NCI-H748 (cell line): Measurements from ENCODE around the gene TMEM59L.

Experiments used
- DNase-seq: peaks from one replicate; lab custom pipeline; 2025; ENCODE audit not compliant: unreplicated experiment; lab: John Stamatoyannopoulos, UW

TMEM59L gene

DNA sequence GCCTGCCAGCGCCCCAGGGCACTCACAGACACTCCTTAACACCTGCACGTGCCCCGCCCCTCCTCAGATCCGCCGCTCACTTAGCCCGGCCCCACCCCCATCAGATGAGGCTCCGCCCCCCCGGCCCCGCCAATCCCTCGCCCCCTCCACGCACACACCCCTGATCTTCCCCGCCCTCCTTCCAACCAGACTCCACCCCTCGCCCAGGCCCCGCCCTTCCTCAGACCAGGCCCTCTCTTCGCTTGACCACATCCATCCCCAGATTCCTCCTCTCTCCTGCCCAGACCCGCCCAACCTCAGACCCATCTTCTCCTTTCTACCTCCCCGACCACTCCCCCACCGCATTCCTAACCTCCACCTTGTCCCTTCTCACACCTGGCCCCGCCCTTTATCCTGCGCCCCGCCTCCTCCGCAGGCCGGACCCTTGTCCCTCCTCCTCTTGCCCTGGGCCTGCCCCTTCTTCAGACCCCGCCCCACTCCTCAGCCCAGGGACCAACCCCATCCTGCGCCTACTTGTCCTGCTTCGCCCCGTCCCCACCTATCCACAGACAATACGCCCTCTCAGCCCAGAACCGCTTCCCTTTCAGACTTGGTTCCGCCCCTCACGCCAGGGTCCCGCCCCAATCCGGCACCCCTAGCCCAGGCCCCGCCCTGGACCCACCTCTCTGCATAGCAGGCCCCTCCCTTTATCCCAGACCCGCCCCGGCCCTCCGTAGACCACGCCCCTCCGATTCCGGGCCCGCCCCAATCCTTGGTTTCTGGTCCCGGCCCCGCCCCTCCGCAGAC lies 23.7 kb downstream of the TMEM59L start:
- peak; percentile 92 for DNase-seq

GRCh38 chr19:18636969-18637629 lies 24.4 kb downstream of the TMEM59L start, which contains the start of gene KLHL26:
TSS of gene KLHL26 (plus strand) at chr19:18637028. CDS start at chr19:18637055, 27 bp downstream.
- DNase-seq: no peak

DNA sequence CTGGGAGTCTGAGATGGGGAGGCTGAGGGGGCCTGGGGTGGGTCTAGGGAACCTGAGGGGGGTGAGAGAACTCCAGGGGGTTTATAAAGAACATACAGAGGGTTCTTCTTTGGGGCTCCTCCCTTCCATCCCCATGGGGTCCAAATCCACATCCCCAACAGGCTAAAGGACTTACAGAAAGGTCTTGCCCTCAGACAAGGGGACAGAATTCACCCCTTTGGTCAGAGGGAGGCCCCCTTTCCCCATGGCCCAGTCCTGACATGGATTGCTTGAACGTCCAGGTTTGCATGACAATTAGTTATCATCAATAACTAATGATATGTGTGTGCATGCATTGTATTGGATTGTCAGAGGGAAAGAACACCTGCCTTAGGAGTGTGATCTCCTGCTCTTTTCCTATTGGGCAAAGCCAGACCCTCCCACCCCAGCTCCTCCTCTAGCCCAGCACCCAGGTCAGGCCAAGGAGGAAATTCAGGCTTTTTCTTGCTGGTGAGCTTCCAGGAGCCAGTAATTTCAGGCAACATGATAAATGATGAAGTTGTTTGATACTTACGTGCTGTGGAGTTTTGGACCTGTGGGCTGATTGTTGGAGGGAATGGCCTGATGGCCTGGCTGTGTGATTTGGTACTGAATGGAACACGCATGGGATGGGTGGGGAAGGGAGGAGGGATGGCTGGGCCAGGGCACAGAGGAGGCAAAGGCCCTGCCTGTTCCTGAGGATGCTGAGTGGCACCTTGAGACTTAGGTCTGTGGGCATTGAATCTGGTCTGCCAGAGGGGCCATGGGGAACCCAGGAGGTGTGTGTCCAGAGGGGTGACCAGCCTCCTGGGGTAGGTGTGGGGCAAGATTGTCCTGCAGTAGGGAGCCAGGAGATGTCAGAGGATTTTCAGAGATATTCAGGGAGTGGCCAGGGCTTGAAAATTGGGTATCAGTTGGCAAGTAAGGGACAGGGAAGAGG lies 25.3 kb downstream of the TMEM59L start:
- DNase-seq: peak; percentile 37

DNA sequence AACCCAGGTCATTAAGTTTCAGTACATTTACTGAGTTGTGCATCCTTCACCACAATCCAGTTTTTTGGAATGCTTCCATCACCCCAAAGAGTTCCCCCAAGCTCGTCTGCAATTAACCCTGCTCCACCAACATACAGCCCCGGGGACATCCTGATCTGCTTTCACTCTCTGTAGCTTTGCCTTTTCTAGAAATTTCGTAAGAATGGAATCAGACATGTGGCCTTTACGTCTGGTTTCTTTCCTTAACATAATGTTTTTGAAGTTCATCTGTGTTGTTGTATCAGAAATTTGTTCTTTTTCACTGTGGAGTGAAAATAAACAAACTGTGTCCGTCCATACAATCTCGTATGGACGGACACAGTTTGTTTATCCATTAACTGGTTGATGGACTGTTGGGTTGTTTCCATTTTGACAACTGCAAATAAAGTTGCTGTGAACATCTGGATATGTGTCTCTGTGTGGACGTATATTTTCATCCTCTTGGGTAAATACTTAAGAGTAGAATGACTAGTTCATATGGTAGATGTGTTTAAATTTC lies 27.1 kb downstream of the TMEM59L start:
- DNase-seq: no peak

DNA sequence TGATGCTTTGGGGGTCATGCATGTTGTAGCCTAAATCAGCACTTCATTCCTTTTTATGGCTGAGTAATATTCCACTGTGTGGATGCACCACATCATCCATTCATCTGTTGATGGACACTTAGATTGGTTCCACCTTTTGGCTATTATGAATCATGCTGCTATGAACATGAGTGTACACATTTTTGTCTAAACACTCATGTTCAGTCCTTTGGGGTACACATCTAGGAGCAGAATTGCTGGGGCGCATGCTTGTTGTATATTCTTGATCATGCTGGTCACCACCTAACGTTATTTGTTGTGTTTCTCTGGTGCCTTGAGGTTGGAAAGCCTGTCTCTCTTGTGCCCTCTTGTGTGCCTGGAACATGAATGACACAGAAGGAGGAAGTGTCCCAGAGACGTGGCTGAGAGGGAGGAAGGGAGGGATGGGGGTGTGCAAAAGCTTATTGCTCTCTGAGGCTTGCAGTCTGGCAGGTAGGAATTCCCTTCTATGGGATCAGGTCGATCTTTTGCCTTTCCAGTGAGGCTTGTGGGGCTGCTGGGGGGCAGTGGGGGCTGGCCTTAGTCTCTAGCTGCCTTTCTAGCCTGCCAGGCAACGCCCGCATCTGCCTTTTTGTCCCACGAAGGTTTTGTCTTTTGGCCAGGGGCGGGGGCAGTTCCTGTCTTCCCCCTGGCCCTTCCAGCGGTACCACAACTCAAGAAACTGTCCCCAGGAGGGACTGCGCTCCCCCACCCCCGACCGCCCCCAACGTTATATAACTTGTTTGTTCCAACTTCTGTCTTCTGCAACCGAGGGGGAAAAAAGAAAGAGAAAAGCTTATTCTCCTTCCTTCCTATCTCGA lies 31.7 kb downstream of the TMEM59L start:
- DNase-seq: no peak

GRCh38 chr19:18645035-18645511 lies 32.4 kb downstream of the TMEM59L start:
- DNase-seq: no peak

DNA sequence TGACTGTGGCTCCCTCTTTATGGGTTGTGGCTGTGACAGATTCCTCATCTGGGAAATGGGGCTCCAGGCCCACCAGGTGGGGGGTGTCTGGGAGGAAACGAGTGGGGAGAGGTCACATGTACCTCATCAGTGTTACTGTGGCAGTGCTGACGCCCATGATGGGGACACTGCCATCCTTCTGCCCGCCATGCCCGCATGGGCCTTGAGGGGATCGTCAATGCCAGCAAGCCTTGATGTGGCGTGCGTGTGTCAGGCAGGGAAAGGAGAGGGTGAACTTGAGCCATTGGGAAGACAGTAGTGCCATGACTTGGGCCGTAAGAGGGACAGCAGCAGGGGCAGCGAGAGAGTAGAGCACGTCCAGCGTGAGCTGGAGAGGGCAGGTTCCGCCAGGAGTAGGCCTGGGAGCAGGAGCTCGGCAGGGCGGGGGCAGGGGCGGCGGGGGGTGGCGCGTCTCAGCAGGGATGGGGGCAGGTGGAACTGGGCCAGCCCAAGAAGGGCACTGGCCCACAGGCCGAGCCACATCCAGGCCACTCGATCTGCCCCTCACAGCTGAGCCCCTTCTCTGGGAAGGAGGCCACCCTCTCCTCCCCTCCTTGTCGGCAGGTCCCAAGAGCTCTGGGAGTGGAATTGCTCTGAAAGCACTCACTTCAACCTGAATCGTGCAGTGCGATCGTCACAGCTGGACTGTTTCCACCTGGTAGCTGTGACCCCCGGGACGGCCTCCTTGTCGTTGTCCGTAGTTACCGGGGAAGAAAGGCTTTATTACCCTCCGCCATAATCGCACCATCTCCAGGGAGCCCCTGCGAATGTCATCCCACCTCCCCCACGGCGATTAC lies 34.1 kb downstream of the TMEM59L start:
- peak; percentile 10 for DNase-seq

DNA sequence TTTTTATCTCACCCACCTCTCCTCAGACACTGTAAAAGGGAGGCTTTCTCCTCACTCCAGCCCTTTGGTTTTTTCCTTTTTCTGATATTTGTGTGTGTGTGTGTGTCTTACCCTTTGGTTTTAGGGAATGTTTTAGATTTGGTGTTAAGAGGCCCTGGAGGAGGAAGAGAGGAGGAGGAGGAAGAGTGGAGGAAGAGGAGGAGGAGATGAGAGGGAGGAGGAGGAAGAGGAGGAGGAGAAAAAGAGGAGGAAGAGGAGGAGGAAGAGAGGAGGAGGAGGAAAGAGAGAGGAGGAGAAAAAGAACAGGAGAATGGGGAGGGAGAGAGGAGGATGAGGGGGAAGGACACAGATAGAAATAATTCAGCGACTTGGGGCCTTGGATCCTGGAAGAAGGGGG lies 34.7 kb downstream of the TMEM59L start:
- no peak for DNase-seq

DNA sequence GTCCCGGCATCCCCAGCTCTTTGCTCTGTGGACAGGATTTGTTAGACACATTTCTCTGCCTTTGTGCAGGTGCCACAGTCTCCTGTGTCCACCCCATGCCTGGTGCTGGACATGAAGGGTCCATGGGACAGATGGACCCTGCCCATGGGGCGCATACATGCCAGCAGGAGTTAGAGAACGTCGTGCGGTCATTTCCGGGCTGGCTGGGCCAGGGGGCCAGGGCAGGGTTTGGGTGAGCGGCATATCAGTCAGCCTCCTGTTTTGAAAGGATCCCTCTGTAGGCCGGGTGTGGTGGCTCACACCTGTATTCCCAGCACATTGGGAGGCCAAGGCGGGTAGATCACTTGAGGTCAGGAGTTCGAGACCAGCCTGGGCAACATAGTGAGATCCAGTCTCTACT lies 35.1 kb downstream of the TMEM59L start:
- DNase-seq: no peak

DNA sequence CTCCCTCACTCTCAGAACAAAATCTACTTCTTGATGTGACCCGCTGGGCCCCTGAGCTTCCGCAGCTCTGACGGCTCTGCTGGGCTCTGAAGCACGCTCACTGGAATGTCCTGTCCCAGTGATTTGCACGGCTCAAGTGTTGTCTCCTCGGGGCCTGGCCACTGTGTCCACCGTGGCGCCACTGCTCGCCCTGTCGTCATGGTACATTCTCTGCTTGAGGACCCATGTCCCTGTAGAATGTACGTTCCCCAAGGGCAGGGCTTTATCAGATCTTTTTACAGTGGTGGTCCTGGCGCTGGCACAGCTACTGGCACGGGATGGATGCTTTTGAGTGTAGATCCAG lies 36.3 kb downstream of the TMEM59L start:
- DNase-seq: no peak

- DNase-seq: no peak
Measured at GRCh38 chr19:18649371-18650020, 36.8 kb downstream of the TMEM59L start.

- DNase-seq: no peak
Measured at GRCh38 chr19:18650021-18650390, 37.3 kb downstream of the TMEM59L start.

- DNase-seq: no peak
Measured at GRCh38 chr19:18650468-18651041, 37.9 kb downstream of the TMEM59L start.

DNA sequence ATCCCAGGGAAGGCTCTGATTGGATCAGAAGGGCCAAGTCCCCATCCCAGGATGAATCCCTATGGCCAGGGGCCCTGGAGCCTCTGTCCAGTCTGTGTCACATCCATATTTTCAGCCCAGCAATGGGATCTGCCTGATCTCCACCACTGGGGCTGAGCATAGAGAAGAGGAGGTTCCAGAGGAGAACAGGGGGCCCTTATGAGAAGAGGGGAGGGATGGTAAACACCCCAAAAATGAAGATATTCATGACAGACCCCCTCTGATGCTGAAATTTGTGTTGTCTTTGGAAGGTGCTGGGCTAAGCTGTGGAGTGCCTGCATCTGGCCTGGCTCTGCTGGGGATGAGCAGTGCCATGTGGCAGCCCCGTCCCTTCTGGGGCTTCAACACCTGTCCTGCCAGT lies 38.6 kb downstream of the TMEM59L start:
- no peak for DNase-seq

DNA sequence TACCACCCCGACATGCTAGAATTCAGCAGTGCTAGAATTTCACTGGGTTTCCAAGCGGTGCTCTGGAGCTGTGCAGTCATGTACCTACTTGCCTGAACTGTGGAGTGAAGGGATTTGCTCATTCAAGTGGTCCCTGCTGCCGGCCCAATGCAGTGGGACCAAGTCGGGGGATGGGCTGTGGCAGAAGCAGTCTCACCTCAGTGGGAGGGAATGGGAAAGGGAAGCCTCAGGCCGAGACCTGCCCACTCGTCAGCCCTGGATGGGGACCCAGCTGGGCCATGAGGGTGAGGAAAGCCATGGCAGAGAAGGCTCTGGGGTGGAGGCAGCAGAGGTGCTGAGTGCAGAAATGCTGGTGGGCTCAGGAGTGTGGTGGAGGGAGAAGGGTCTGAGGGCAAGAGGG lies 39.1 kb downstream of the TMEM59L start:
- no peak for DNase-seq

- DNase-seq: no peak
Measured at GRCh38 chr19:18653853-18654252, 41.2 kb downstream of the TMEM59L start.

DNA sequence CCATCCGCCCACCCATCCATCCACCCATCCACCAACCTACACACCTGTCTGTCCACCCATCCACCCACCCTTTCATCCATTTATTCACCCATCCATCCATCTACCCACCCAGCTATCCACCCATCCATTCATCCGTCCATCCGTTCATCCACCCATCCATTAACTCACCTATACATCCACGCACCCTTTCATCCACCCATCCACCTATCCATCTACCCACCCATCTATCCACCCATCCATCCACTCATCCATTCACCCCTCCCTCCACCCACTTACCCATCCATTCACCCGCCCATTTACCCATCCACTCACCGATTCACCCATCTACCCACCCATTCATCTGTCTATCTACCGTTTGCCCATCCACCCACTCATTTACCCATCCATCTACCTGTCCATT lies 41.8 kb downstream of the TMEM59L start:
- no peak for DNase-seq

- DNase-seq: no peak
Measured at GRCh38 chr19:18655173-18655844, 42.6 kb downstream of the TMEM59L start.
